Tibial nerve (tissue), 4 donors: ENCODE results near the gene TGFB1. TPM values are rescaled to one million over a fixed set of nuclear protein-coding genes. Genes with fewer than 3 reads are reported as not detected.

Source experiments
- DNase-seq, 2 donors: peaks; one replicate each; pipeline ENCODE4 v3.0.0-alpha.2; 2019; ENCODE audit warnings: low spot score in 2 of 2
- H3K27ac ChIP-seq, 4 donors: fragments of 200-600 bp; sonication (generic) in 3 of 4; one replicate each; pipeline ENCODE4 v1.5.1; 2017 to 2019; ENCODE audit warnings: mild to moderate bottlenecking in 1 of 4
- H3K27me3 ChIP-seq, 2 donors: fragments of 200-600 bp; sonication (generic) in 1 of 2; one replicate each; pipeline versions ENCODE4 v1.5.1 to v1.6.0; 2017 to 2019
- H3K36me3 ChIP-seq, 3 donors: fragments of 200-600 bp; sonication (generic); one replicate each; pipeline ENCODE4 v1.5.1; 2018 to 2019
- H3K4me1 ChIP-seq, 4 donors: fragments of 200-600 bp; sonication (generic) in 3 of 4; one replicate each; pipeline ENCODE4 v1.5.1; 2017 to 2019
- H3K4me3 ChIP-seq, 4 donors: fragments of 200-600 bp; sonication (generic) in 3 of 4; one replicate each; pipeline ENCODE4 v1.5.1; 2017 to 2019; ENCODE audit warnings: mild to moderate bottlenecking in 1 of 4, moderate library complexity in 1 of 4
- H3K9me3 ChIP-seq, 4 donors: fragments of 200-600 bp; sonication (generic) in 3 of 4; one replicate each; pipeline ENCODE4 v1.5.1; 2017 to 2019
- CTCF ChIP-seq, 5 experiments: fragments of 200-600 bp in 3 of 5; fragments of 450-650 bp in 2 of 5; sonication (generic) in 3 of 5; IDR thresholded peaks; one replicate each; pipeline ENCODE4 v1.5.1; 2016 to 2019; ENCODE audit warnings: antibody characterized with exemption in 5 of 5, mild to moderate bottlenecking in 3 of 5, moderate library complexity in 2 of 5
- EP300 ChIP-seq, 2 donors: sonication (generic); formaldehyde crosslinking; IDR thresholded peaks; one replicate each; pipeline ENCODE4 v1.6.1; 2017; ENCODE audit warnings: antibody characterized with exemption in 2 of 2, mild to moderate bottlenecking in 1 of 2
- POLR2A ChIP-seq, 2 donors: fragments of 450-650 bp; IDR thresholded peaks; one replicate each; pipeline ENCODE4 v1.6.1; 2017; ENCODE audit warnings: antibody characterized with exemption in 2 of 2, mild to moderate bottlenecking in 2 of 2, moderate library complexity in 2 of 2
- WGBS, 2 donors: methylation state at CpG; one replicate each; pipeline ENCODE4 v1.1.5; 2018; 5-methylcytosine and 5-hydroxymethylcytosine counted together
- total RNA-seq, 4 donors: library from RNA; depleted of rRNA; stranded (reverse); fragments of >200 nt; gene quantifications; one replicate each; pipeline ENCODE4 v1.1.0, GENCODE V29; 2016

Gene TGFB1
- total RNA-seq, 4 donors from 2014 or later = 14.6 to 31.8 (median 23.9) TPM

GRCh38 chr19:41322451-41322850 is 31.3 kb downstream of the TGFB1 start:
- H3K27me3 ChIP-seq = no peaks in the 10 kb centered on the region
- H3K4me3 ChIP-seq = no peak overlapping the region
- no peak for TF ChIP-seq CTCF (IDR thresholded peaks at IDR 0.05)
- TF ChIP-seq EP300 (IDR thresholded peaks at IDR 0.05) = no peak
- TF ChIP-seq POLR2A (IDR thresholded peaks at IDR 0.05) = no peak
- H3K27ac ChIP-seq = peak overlapping the region; percentile 63 to 95 (median 81)
- peaks cover 0 to 58% (median 15%) of the 10 kb centered on the region in 3 donors for H3K36me3 ChIP-seq
- peaks cover 0 to 64% (median 54%) of the 10 kb centered on the region in 4 donors for H3K4me1 ChIP-seq
- H3K9me3 ChIP-seq = no peaks in the 10 kb centered on the region
- WGBS, 2 donors = 87 to 90% methylated on average over 9 to 11 of the region's 11 CpGs
- no peak for DNase-seq

- Histone ChIP-seq H3K9me3 (no peaks in the 10 kb centered on the region), H3K27me3 (no peaks in the 10 kb centered on the region), H3K4me3 (no peak overlapping the region), H3K27ac (peak overlapping the region; percentile 63 to 95 (median 81)), H3K4me1 (peaks cover 0 to 57% (median 48%) of the 10 kb centered on the region in 4 donors), H3K36me3 (peaks cover 0 to 65% (median 22%) of the 10 kb centered on the region in 3 donors)
- TF ChIP-seq EP300 (IDR thresholded peaks at IDR 0.05) (no peak), CTCF (IDR thresholded peaks at IDR 0.05) (peak; percentile 44 to 76 (median 65))
- no peak for DNase-seq
- 23 to 37% methylated on average over 10 of the region's 10 CpGs for WGBS, 2 donors
Observed at GRCh38 chr19:41321600-41322270, 32.0 kb downstream of the TGFB1 start.

GRCh38 chr19:41321204-41321599 is 32.5 kb downstream of the TGFB1 start:
- H3K9me3 ChIP-seq = no peaks in the 10 kb centered on the region
- no peak overlapping the region for H3K4me3 ChIP-seq
- 62 to 82% methylated on average over 4 to 6 of the region's 7 CpGs for WGBS, 2 donors
- H3K4me1 ChIP-seq = peaks cover 0 to 51% (median 42%) of the 10 kb centered on the region in 4 donors
- H3K27ac ChIP-seq = peak overlapping the region in 2 of 4 donors; percentile 93 to 95
- DNase-seq = no peak
- no peaks in the 10 kb centered on the region for H3K27me3 ChIP-seq
- TF ChIP-seq CTCF (IDR thresholded peaks at IDR 0.05) = no peak
- no peak for TF ChIP-seq EP300 (IDR thresholded peaks at IDR 0.05)
- TF ChIP-seq POLR2A (IDR thresholded peaks at IDR 0.05) = no peak
- H3K36me3 ChIP-seq = peaks cover 0 to 70% (median 27%) of the 10 kb centered on the region in 3 donors

GRCh38 chr19:41320568-41320967 is 33.2 kb downstream of the TGFB1 start:
- Histone ChIP-seq H3K4me3 (no peak overlapping the region), H3K27ac (no peak overlapping the region), H3K36me3 (peaks cover 0 to 77% (median 27%) of the 10 kb centered on the region in 3 donors), H3K27me3 (no peaks in the 10 kb centered on the region), H3K4me1 (peaks cover 0 to 45% (median 36%) of the 10 kb centered on the region in 4 donors), H3K9me3 (no peaks in the 10 kb centered on the region)
- WGBS, 2 donors = 83% methylated on average over 3 to 4 of the region's 4 CpGs
- TF ChIP-seq POLR2A (IDR thresholded peaks at IDR 0.05) (no peak), EP300 (IDR thresholded peaks at IDR 0.05) (no peak), CTCF (IDR thresholded peaks at IDR 0.05) (no peak)
- no peak for DNase-seq

- TF ChIP-seq POLR2A (IDR thresholded peaks at IDR 0.05) (no peak), EP300 (IDR thresholded peaks at IDR 0.05) (no peak), CTCF (IDR thresholded peaks at IDR 0.05) (no peak)
- 90 to 97% methylated on average over 7 to 11 of the region's 11 CpGs for WGBS, 2 donors
- Histone ChIP-seq H3K27me3 (no peaks in the 10 kb centered on the region), H3K4me3 (no peak overlapping the region), H3K4me1 (peaks cover 0 to 41% (median 32%) of the 10 kb centered on the region in 4 donors), H3K27ac (no peak overlapping the region), H3K9me3 (no peaks in the 10 kb centered on the region), H3K36me3 (peaks cover 0 to 80% (median 27%) of the 10 kb centered on the region in 3 donors)
- DNase-seq = no peak
Observed at GRCh38 chr19:41320185-41320518, 33.6 kb downstream of the TGFB1 start.
